Activated T-cell treated with anti-CD3 and anti-CD28 coated beads, Interleukin-2, amount 50 U/mL, for 4 hours (primary cell): ENCODE results near the gene NKX6-2. TPM values are rescaled to one million over a fixed set of nuclear protein-coding genes. Genes with fewer than 3 reads are reported as not detected.

Experiments used
- ATAC-seq, 2 donors: fragments of 200-7000 bp; cut with Tn5 transposase; one replicate each; pipeline ENCODE4 v1.10.0; 2021
- DNase-seq: peaks from one replicate; pipeline ENCODE4 v3.0.0-alpha.2; 2020
- H3K27me3 Mint-ChIP-seq: one replicate; pipeline ENCODE4 v1.8.0; 2021; ENCODE audit warnings: low read depth, mixed read lengths
- H3K36me3 Mint-ChIP-seq: one replicate; pipeline ENCODE4 v1.8.0; 2022; ENCODE audit warnings: mixed read lengths; ENCODE audit not compliant: insufficient read depth
- H3K4me1 Mint-ChIP-seq: one replicate; pipeline ENCODE4 v1.8.0; 2021; ENCODE audit warnings: low read depth, mixed read lengths
- H3K4me3 Mint-ChIP-seq: one replicate; pipeline ENCODE4 v1.8.0; 2021; ENCODE audit warnings: mild to moderate bottlenecking, moderate library complexity, mixed read lengths
- H3K9me3 Mint-ChIP-seq: one replicate; pipeline ENCODE4 v1.8.0; 2021; ENCODE audit warnings: mixed read lengths
- total RNA-seq, 3 donors: library from RNA; stranded (reverse); gene quantifications; one replicate each; pipeline ENCODE4 v1.2.1, GENCODE V29; 2021

NKX6-2 gene
- total RNA-seq, 3 donors from 2014 or later, result not detected

DNA sequence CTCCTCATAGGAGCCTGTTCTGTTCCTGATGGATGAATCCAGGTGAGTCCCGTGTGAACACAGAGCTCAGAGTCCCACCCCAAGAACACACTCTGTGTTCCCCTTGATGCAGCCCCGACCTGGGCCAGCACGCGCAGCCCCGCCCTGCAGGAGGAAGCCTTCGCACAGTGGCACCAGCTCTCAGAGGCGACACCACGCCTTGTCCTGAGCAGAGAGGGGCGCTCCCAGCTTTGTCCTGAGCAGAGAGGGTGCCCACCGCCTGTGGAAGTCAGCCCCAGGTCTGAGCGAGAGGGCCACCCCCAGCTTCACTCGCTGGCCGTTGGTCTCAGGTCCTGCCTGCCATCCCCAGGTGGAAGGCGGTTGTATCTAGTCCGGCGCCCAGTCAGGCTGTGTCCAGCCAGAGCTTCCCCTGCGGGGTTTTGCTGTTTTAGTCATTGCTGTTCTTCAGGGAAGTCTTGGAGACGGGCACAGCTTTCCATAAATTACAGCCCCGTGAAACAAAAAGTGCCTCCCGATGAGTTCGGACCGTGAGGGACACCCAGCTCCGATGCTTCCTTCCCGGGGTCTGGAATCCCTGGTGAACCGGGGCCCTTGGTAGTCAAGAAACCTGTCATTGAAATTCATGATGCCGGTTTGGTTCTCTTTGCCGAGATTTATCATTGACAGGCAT is 43.6 kb downstream of the NKX6-2 start:
- no peak for DNase-seq
- H3K9me3 Mint-ChIP-seq, result no peaks in the 10 kb centered on the region
- no peaks in the 10 kb centered on the region for H3K4me1 Mint-ChIP-seq
- ATAC-seq, result no peak
- peaks cover 2% of the 10 kb centered on the region for H3K36me3 Mint-ChIP-seq
- no peak overlapping the region for H3K4me3 Mint-ChIP-seq
- H3K27me3 Mint-ChIP-seq, result no peaks in the 10 kb centered on the region

- no peaks in the 10 kb centered on the region for H3K4me1 Mint-ChIP-seq
- H3K27me3 Mint-ChIP-seq, result no peaks in the 10 kb centered on the region
- H3K9me3 Mint-ChIP-seq, result no peaks in the 10 kb centered on the region
- peaks cover 2% of the 10 kb centered on the region for H3K36me3 Mint-ChIP-seq
- ATAC-seq (no peak), DNase-seq (no peak)
- H3K4me3 Mint-ChIP-seq, result no peak overlapping the region
These were observed 45.4 kb downstream of the NKX6-2 start for GRCh38 chr10:132740588-132740987.

- Mint-ChIP-seq H3K27me3 (no peaks in the 10 kb centered on the region), H3K36me3 (peaks cover 2% of the 10 kb centered on the region), H3K4me3 (no peak overlapping the region), H3K9me3 (no peaks in the 10 kb centered on the region), H3K4me1 (no peaks in the 10 kb centered on the region)
- no peak for ATAC-seq
- DNase-seq, result no peak
These were observed 46.7 kb downstream of the NKX6-2 start for GRCh38 chr10:132739225-132739613.

DNA sequence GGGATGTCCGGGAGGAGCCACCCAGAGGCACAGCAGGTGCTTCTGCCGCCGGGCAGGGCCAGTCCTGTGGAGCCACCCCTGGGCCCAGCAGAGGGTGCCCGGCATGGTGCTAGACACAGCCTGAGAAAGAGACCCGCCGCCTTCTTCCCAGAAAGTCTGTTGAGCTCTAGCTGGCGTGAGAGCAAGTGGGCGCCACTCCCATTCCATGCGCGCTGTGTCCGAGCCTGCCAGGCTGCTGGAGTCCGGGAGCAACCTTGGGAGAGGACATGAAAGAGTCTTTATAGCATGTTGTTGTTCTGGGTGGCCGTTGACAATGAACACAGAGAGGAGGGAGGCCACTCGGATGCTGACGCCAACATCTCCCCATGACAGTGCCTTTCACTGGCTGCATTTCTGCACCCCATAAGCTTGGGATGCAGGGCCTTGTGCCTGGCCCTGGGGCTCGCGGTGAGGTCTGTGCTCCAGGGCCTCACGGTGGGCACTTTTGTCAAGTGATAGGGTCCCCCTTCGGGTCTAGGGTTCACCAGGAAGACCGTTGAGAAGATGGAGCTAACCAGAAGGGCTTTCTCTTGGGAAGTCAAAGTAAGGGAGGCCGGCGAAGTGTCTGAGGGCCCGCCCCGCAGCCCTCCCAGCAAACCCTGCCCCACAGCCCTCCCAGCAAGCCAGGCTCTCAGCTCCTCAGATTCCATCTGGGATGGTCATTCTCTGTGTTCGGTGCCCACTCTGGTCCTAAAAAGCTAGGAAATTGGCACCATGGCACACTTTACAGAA is 47.3 kb downstream of the NKX6-2 start:
- no peak overlapping the region for H3K4me3 Mint-ChIP-seq
- no peaks in the 10 kb centered on the region for H3K27me3 Mint-ChIP-seq
- DNase-seq, result no peak
- H3K9me3 Mint-ChIP-seq, result no peaks in the 10 kb centered on the region
- peaks cover 2% of the 10 kb centered on the region for H3K36me3 Mint-ChIP-seq
- no peaks in the 10 kb centered on the region for H3K4me1 Mint-ChIP-seq
- no peak for ATAC-seq

- Mint-ChIP-seq H3K4me3 (no peak overlapping the region), H3K4me1 (no peaks in the 10 kb centered on the region), H3K36me3 (peaks cover 2% of the 10 kb centered on the region), H3K27me3 (no peaks in the 10 kb centered on the region), H3K9me3 (no peaks in the 10 kb centered on the region)
- ATAC-seq (no peak), DNase-seq (no peak)
These were observed 48.4 kb downstream of the NKX6-2 start for GRCh38 chr10:132737390-132738048.

- DNase-seq (no peak), ATAC-seq (no peak)
- H3K4me3 Mint-ChIP-seq, result no peak overlapping the region
- no peaks in the 10 kb centered on the region for H3K9me3 Mint-ChIP-seq
- no peaks in the 10 kb centered on the region for H3K4me1 Mint-ChIP-seq
- H3K27me3 Mint-ChIP-seq, result no peaks in the 10 kb centered on the region
- no peaks in the 10 kb centered on the region for H3K36me3 Mint-ChIP-seq
These were observed 50.0 kb downstream of the NKX6-2 start for GRCh38 chr10:132735923-132736391.

GRCh38 chr10:132735341-132735775 is 50.6 kb downstream of the NKX6-2 start:
- no peaks in the 10 kb centered on the region for H3K9me3 Mint-ChIP-seq

DNA sequence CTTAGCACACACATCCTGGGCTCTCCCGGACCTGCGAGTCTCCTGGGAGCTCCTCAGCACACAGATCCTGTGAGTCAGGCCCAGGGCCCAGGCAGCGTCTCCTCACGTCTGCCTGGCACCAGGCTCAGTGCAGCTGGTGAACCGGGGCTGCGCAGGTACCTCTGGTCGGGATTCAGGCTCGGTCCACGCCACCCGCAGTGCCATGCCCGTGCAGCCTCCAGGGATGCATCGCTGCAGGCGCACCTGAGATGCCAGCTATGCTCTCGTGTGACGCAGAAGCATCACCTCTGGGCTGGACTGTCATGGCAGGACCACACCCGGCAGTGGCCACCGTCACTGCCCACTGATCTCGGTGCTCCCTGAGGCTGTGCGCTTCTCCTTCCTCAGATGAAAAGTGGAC is 52.0 kb downstream of the NKX6-2 start:
- Mint-ChIP-seq H3K27me3 (no peaks in the 10 kb centered on the region), H3K4me1 (no peaks in the 10 kb centered on the region), H3K9me3 (no peaks in the 10 kb centered on the region), H3K4me3 (no peak overlapping the region), H3K36me3 (no peaks in the 10 kb centered on the region)
- no peak for DNase-seq
- no peak for ATAC-seq

More at GRCh38 chr10:132735341-132735775, 50.6 kb downstream of the NKX6-2 start:
- Mint-ChIP-seq H3K36me3 (no peaks in the 10 kb centered on the region), H3K27me3 (no peaks in the 10 kb centered on the region), H3K4me3 (no peak overlapping the region), H3K4me1 (no peaks in the 10 kb centered on the region)
- ATAC-seq (no peak), DNase-seq (no peak)

Other genes starting within 250 kb of the NKX6-2 start
- 1 to 10 TPM; 5.8 to 8.8 (median 6.9) TPM for gene INPP5A, start 248.4 kb downstream of the NKX6-2 start, total RNA-seq
- under 1 TPM; 0.22 to 0.53 (median 0.42) TPM for gene CFAP46, start 156.4 kb upstream of the NKX6-2 start, total RNA-seq